ENCODE measurements around the gene RARG.
"Not testable (repeated sequence)": the region's sequence is repeated elsewhere in the genome, so short reads cannot be mapped to it uniquely, and the experiment has no call there.

Gene RARG

DNA sequence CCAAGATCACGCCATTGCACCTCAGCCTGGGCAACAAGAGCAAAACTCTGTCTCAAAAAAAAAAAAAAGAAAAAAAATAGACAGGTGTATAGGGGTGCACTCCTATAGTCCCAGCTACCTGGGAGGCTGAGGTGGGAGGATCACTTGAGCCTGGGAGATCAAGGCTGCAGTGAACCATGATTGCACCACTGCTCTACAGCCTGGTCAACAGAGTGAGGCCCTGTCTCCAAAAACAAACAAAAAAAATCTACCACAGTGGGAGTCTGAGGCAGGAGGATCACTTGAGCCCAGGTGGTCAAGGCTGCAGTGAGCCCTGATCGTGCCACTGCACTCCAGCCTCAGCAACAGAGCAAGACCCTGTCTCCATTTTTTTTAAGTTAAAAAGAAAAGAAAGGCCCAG is 69.0 kb downstream of the RARG start:
- DNase-seq, result not testable (repeated sequence)

DNA sequence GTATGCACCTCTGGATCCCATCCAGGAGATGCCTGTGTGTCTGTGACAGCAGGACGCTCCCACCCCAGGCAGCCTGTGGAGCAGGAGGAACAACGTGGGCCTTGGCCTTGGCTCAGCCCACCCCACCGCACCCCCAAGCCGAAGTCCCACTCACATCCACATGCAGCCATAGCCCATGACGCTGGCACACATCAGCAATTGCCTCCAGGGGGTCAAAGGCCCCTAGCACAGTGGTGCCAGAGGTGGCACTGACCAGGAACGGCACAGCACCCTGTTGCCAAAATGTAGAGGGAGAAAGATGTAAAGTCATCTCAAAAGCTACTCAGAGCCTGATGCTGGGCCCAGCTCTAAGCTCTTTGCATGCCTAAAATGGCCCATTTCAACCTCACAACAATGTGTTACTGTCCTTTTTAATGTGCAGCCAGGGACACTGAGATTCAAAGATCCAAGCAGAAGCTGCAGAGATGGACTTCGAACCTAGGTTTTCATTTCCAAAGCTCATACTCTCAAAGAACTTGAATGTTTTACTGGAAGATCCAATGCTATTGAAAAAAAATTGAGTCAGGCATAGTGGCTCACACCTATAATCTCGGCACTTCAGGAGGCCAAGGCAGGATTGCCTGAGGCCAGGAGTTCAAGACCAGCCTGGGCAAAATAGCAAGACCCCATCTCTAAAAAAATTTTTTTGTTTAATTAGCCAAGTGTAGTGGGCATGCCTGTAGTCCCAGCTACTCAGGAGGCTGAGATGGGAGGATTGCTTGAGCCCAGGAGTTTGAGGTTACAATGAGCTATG is 70.7 kb downstream of the RARG start:
- DNase-seq, result no peak

DNA sequence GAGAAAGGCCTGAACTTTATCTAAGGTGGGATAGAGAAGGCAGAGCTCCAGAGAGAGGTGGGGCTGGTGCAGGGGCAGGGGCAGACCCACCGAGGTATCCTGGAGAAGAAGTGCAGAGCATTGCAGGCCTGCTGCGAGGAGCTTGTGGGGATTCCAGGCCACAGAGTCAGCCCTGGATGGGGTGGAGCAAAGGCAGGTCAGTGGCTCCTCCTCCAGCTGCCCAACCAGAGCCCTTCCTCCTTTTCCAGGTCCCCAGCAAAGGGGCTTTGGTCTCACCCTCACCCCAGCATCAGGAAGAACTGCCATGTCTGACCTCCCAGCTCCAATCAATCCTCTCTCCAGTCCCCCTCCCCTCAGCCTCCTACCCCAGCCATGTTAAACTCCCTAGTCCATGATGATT is 71.3 kb downstream of the RARG start:
- no peak for DNase-seq
